IMR-90 (cell line): Measurements from ENCODE around the gene SLC9C2. TPM values are rescaled to one million over a fixed set of nuclear protein-coding genes. Genes with fewer than 3 reads are reported as not detected.

Experiments used
- ATAC-seq: fragments of 200-7000 bp; cut with Tn5 transposase; 2 replicates; pipeline ENCODE4 v1.9.1; 2020; ENCODE audit warnings: low read depth, mild to moderate bottlenecking, moderate library complexity
- BruUV-seq: library from RNA; stranded (reverse); fragments of 400-500 nt; replicated peaks from 2 replicates; lab custom pipeline; 2021; lab: Mats Ljungman, UMichigan
- CTCF ChIA-PET: fragments of 300-600 bp; formaldehyde crosslinking; extraction: SDS; loops from one replicate; lab custom pipeline; 2021; ENCODE audit warnings: antibody characterized with exemption; lab: Yijun Ruan, JAX
- POLR2A ChIA-PET: fragments of 300-600 bp; sonication (Branson Sonifier 250); formaldehyde crosslinking; loops from one replicate; lab custom pipeline; 2022; ENCODE audit warnings: antibody characterized with exemption; ENCODE audit not compliant: unreplicated experiment; lab: Charles Lee
- DNase-seq: peaks from one replicate; pipeline ENCODE4 v3.0.0; 2013
- H2AFZ ChIP-seq: replicated peaks from 2 replicates; pipeline ENCODE3; 2013; ENCODE audit warnings: low read length, mild to moderate bottlenecking; ENCODE audit not compliant: poor library complexity
- H2AK5ac ChIP-seq: 2 replicates; pipeline ENCODE4 v1.6.1; 2013; ENCODE audit warnings: low read depth, low read length, inconsistent platforms
- H2AK9ac ChIP-seq: replicated peaks from 2 replicates; pipeline ENCODE3; 2013; ENCODE audit warnings: mild to moderate bottlenecking, low read depth, low read length, moderate library complexity; ENCODE audit not compliant: poor library complexity
- H2BK120ac ChIP-seq: 2 replicates; pipeline ENCODE4 v1.6.1; 2013; ENCODE audit warnings: low read depth, low read length, inconsistent platforms
- H2BK15ac ChIP-seq: 3 replicates; pipeline ENCODE4 v1.6.1; 2013; ENCODE audit warnings: low read depth, low read length, inconsistent platforms
- H2BK20ac ChIP-seq: 2 replicates; pipeline ENCODE4 v1.6.1; 2013; ENCODE audit warnings: low read depth, mild to moderate bottlenecking, inconsistent platforms, low read length, moderate library complexity
- H2BK5ac ChIP-seq: 2 replicates; pipeline ENCODE4 v1.6.1; 2013; ENCODE audit warnings: mild to moderate bottlenecking, low read depth, low read length, inconsistent platforms; ENCODE audit not compliant: poor library complexity, severe bottlenecking
- H3K14ac ChIP-seq: replicated peaks from 2 replicates; pipeline ENCODE4 v1.6.1; 2013; ENCODE audit warnings: low read depth, low read length, inconsistent platforms
- H3K18ac ChIP-seq: 2 replicates; pipeline ENCODE4 v1.6.1; 2013; ENCODE audit warnings: low read depth, low read length, control low read depth
- H3K23ac ChIP-seq: 2 replicates; pipeline ENCODE4 v1.6.1; 2013; ENCODE audit warnings: low read depth, low read length, inconsistent platforms
- H3K27ac ChIP-seq: 2 replicates; pipeline ENCODE4 v1.5.1; 2013; ENCODE audit warnings: mild to moderate bottlenecking, control low read depth, low read length; ENCODE audit not compliant: insufficient read depth
- H3K27me3 ChIP-seq: 2 replicates; pipeline ENCODE4 v1.6.1; 2013; ENCODE audit warnings: low read length; ENCODE audit not compliant: control insufficient read depth, insufficient read depth
- H3K36me3 ChIP-seq: 2 replicates; pipeline ENCODE4 v1.6.1; 2013; ENCODE audit warnings: low read length, mixed read lengths; ENCODE audit not compliant: control insufficient read depth, insufficient read depth
- H3K4ac ChIP-seq: 2 replicates; pipeline ENCODE4 v1.6.1; 2013; ENCODE audit warnings: low read depth, low read length, inconsistent platforms
- H3K4me1 ChIP-seq: 2 replicates; pipeline ENCODE4 v1.6.1; 2013; ENCODE audit warnings: low read length, mixed read lengths; ENCODE audit not compliant: control insufficient read depth, insufficient read depth
- H3K4me2 ChIP-seq: 2 replicates; pipeline ENCODE4 v1.6.1; 2013; ENCODE audit warnings: low read depth, mild to moderate bottlenecking, control low read depth, low read length, moderate library complexity
- H3K4me3 ChIP-seq: 2 replicates; pipeline ENCODE4 v1.5.1; 2013; ENCODE audit warnings: low read depth, mild to moderate bottlenecking, control low read depth, low read length, moderate library complexity; ENCODE audit not compliant: insufficient read depth
- H3K56ac ChIP-seq: 2 replicates; pipeline ENCODE4 v1.6.1; 2013; ENCODE audit warnings: low read length, inconsistent platforms; ENCODE audit not compliant: insufficient read depth; ENCODE audit errors: extremely low read depth
- H3K79me1 ChIP-seq, 2 experiments: 2 replicates each; pipeline ENCODE4 v1.6.1; 2013; ENCODE audit warnings: low read length in 2 of 2, inconsistent platforms in 1 of 2, low read depth in 1 of 2
- H3K9ac ChIP-seq: 2 replicates; pipeline ENCODE4 v1.6.1; 2013; ENCODE audit warnings: low read depth, low read length, control low read depth
- H3K9me1 ChIP-seq: 2 replicates; pipeline ENCODE4 v1.6.1; 2013; ENCODE audit warnings: low read length, inconsistent platforms; ENCODE audit not compliant: insufficient read depth
- H3K9me3 ChIP-seq: 2 replicates; pipeline ENCODE4 v1.6.1; 2013; ENCODE audit warnings: low read length; ENCODE audit not compliant: control insufficient read depth, insufficient read depth
- H4K20me1 ChIP-seq: 2 replicates; pipeline ENCODE4 v1.6.1; 2013; ENCODE audit warnings: low read length, inconsistent platforms; ENCODE audit not compliant: insufficient read depth
- H4K5ac ChIP-seq: 2 replicates; pipeline ENCODE4 v1.6.1; 2013; ENCODE audit warnings: mild to moderate bottlenecking, low read depth, low read length, control low read depth
- H4K8ac ChIP-seq, 2 experiments: 2 replicates each; pipeline ENCODE4 v1.6.1; 2013; ENCODE audit warnings: low read depth in 2 of 2, low read length in 2 of 2, control low read depth in 1 of 2, inconsistent platforms in 1 of 2
- H4K91ac ChIP-seq: 2 replicates; pipeline ENCODE4 v1.6.1; 2013; ENCODE audit warnings: low read depth, low read length, inconsistent platforms; ENCODE audit not compliant: insufficient read depth
- BHLHE40 ChIP-seq: fragments of 150-350 bp; IDR thresholded peaks from 2 replicates; pipeline ENCODE4 v1.6.1; 2016; ENCODE audit warnings: mild to moderate bottlenecking, low read depth, low read length
- CEBPB ChIP-seq: IDR thresholded peaks from 2 replicates; pipeline ENCODE4 v1.6.1; 2012; ENCODE audit warnings: low read depth, low read length, improper control_type of control experiment
- CHD1 ChIP-seq: IDR thresholded peaks from 2 replicates; pipeline ENCODE4 v1.6.1; 2012; ENCODE audit warnings: low read depth, low read length, improper control_type of control experiment
- CTCF ChIP-seq: conservative IDR thresholded peaks from 2 replicates; pipeline ENCODE4 v1.5.1; 2012; ENCODE audit warnings: mild to moderate bottlenecking, low read depth, low read length, improper control_type of control experiment
- ELK1 ChIP-seq: fragments of 150-350 bp; IDR thresholded peaks from 2 replicates; pipeline ENCODE4 v1.6.1; 2016; ENCODE audit warnings: low read depth, mild to moderate bottlenecking, low read length, moderate library complexity, borderline replicate concordance
- FOS ChIP-seq: fragments of 150-350 bp; IDR thresholded peaks from 2 replicates; pipeline ENCODE4 v1.6.1; 2016; ENCODE audit warnings: low read depth, low read length
- MAFK ChIP-seq: IDR thresholded peaks from 2 replicates; pipeline ENCODE4 v1.6.1; 2012; ENCODE audit warnings: low read depth, low read length, improper control_type of control experiment
- MAZ ChIP-seq: IDR thresholded peaks from 2 replicates; pipeline ENCODE4 v1.6.1; 2012; ENCODE audit warnings: low read depth, mild to moderate bottlenecking, low read length, improper control_type of control experiment, moderate library complexity, borderline replicate concordance
- MXI1 ChIP-seq: IDR thresholded peaks from 2 replicates; pipeline ENCODE4 v1.6.1; 2012; ENCODE audit warnings: low read depth, mild to moderate bottlenecking, low read length, moderate library complexity, borderline replicate concordance
- NFE2L2 ChIP-seq: fragments of 150-350 bp; IDR thresholded peaks from 2 replicates; pipeline ENCODE4 v1.6.1; 2016; ENCODE audit warnings: low read depth, mild to moderate bottlenecking, low read length
- POLR2A ChIP-seq: IDR thresholded peaks from 2 replicates; pipeline ENCODE4 v1.6.1; 2012; ENCODE audit warnings: mild to moderate bottlenecking, low read depth, low read length
- RAD21 ChIP-seq: IDR thresholded peaks from 2 replicates; pipeline ENCODE4 v1.6.1; 2012; ENCODE audit warnings: low read length, improper control_type of control experiment
- RFX5 ChIP-seq: IDR thresholded peaks from 2 replicates; pipeline ENCODE4 v1.8.0; 2012; ENCODE audit warnings: low read depth, mild to moderate bottlenecking, low read length, moderate library complexity
- SMC3 ChIP-seq: fragments of 150-350 bp; IDR thresholded peaks from 2 replicates; pipeline ENCODE4 v1.6.1; 2016; ENCODE audit warnings: low read depth, mild to moderate bottlenecking, antibody characterized with exemption, low read length, moderate library complexity
- USF2 ChIP-seq: fragments of 150-350 bp; IDR thresholded peaks from 2 replicates; pipeline ENCODE4 v1.6.1; 2017; ENCODE audit warnings: mild to moderate bottlenecking, antibody characterized with exemption, low read length, low read depth
- WGBS, 2 experiments: methylation state at CpG; one replicate each; pipeline versions ENCODE4 v1.1.5 to v1.1.7; 2013; ENCODE audit warnings: missing lambda C conversion rate in 2 of 2; ENCODE audit not compliant: insufficient read length in 1 of 2; ENCODE audit errors: extremely low coverage in 2 of 2; 5-methylcytosine and 5-hydroxymethylcytosine counted together
- dilution Hi-C: fragments of 300-500 bp; cut with HindIII; formaldehyde crosslinking; loops from one replicate; pipeline ENCODE4 v1.14.3; 2018; ENCODE audit warnings: low sequenced_read_pairs; ENCODE audit not compliant: unreplicated experiment
- in situ Hi-C: fragments of 300-500 bp; cut with MboI; formaldehyde crosslinking; loops from 3 replicates; pipeline ENCODE4 v1.14.3; 2019; ENCODE audit warnings: low sequenced_read_pairs, inconsistent platforms, mixed read lengths
- intact Hi-C: fragments of 100-400 bp; cut with micrococcal nuclease; formaldehyde crosslinking; loops from 2 replicates; pipeline ENCODE4 v1.10.0; 2022
- polyA plus RNA-seq, 3 experiments: library from polyadenylated mRNA; depleted of rRNA; stranded (reverse); fragments of >200 nt; gene quantifications; 2 replicates each; pipeline ENCODE4 v1.2.3, GENCODE V29; 2012; ENCODE audit warnings: low replicate concordance in 1 of 3
- total RNA-seq: library from RNA; depleted of rRNA; stranded (reverse); fragments of >200 nt; gene quantifications from 2 replicates; pipeline ENCODE4 v1.2.3, GENCODE V29; 2012

Gene SLC9C2
- total and polyA plus RNA-seq, 2 of the 4 experiments (the other 2 are of a cell fraction): not detected

GRCh38 chr1:173525926-173526325 is 76.9 kb downstream of the SLC9C2 start:
- H3K36me3 ChIP-seq: no peaks in the 10 kb centered on the region
- no peak overlapping the region for H3K4ac ChIP-seq
- no peak overlapping the region for H3K4me2 ChIP-seq
- H2AFZ ChIP-seq: no peak overlapping the region
- no peak overlapping the region for H3K23ac ChIP-seq
- H3K27ac ChIP-seq: no peak overlapping the region
- WGBS, 2 experiments: 40% methylated on average over 1 of the region's 1 CpG; no CpG with 5 or more reads in 1 of the 2 experiments
- no peaks in the 10 kb centered on the region for H3K9me3 ChIP-seq
- H4K5ac ChIP-seq: no peak overlapping the region
- H3K4me1 ChIP-seq: no peaks in the 10 kb centered on the region
- BruUV-seq: no TSS peak
- DNase-seq (no peak), ATAC-seq (no peak)
- H2AK5ac ChIP-seq: no peak overlapping the region
- H2BK20ac ChIP-seq: no peak overlapping the region
- no peak overlapping the region for H3K9ac ChIP-seq
- H3K27me3 ChIP-seq: peaks cover 5% of the 10 kb centered on the region
- H3K56ac ChIP-seq: no peak overlapping the region
- H4K91ac ChIP-seq: no peak overlapping the region
- H4K20me1 ChIP-seq: no peaks in the 10 kb centered on the region
- no peak overlapping the region for H2AK9ac ChIP-seq
- no peak overlapping the region for H3K14ac ChIP-seq
- intact Hi-C loops (no loop called here), dilution Hi-C loops (no loop called here), in situ Hi-C loops (no loop called here)
- ChIA-PET CTCF (no interaction called here), POLR2A (no interaction called here)
- no peak overlapping the region for H3K4me3 ChIP-seq
- no peak for TF ChIP-seq CEBPB
- no peak for TF ChIP-seq MAFK
- TF ChIP-seq NFE2L2: no peak
- no peak for TF ChIP-seq USF2
- TF ChIP-seq SMC3: no peak
- TF ChIP-seq BHLHE40: no peak
- no peak for TF ChIP-seq RAD21
- TF ChIP-seq POLR2A: no peak
- no peak for TF ChIP-seq CTCF
- no peak for TF ChIP-seq CHD1
- no peak for TF ChIP-seq ELK1
- no peak for TF ChIP-seq MAZ
- no peak for TF ChIP-seq RFX5
- no peak for TF ChIP-seq FOS
- TF ChIP-seq MXI1: no peak
- no peaks in the 10 kb centered on the region for H3K9me1 ChIP-seq
- H2BK120ac ChIP-seq: no peak overlapping the region
- H2BK5ac ChIP-seq: no peak overlapping the region
- H3K79me1 ChIP-seq: no peaks in the 10 kb centered on the region
- no peak overlapping the region for H2BK15ac ChIP-seq
- no peak overlapping the region for H4K8ac ChIP-seq
- no peak overlapping the region for H3K18ac ChIP-seq
